ENCODE data around the gene LRRC55. TPM values are rescaled to one million over a fixed set of nuclear protein-coding genes. Genes with fewer than 3 reads are reported as not detected.

LRRC55 gene
- total RNA-seq, 4 donors from 2014 or later, result not detected

DNA sequence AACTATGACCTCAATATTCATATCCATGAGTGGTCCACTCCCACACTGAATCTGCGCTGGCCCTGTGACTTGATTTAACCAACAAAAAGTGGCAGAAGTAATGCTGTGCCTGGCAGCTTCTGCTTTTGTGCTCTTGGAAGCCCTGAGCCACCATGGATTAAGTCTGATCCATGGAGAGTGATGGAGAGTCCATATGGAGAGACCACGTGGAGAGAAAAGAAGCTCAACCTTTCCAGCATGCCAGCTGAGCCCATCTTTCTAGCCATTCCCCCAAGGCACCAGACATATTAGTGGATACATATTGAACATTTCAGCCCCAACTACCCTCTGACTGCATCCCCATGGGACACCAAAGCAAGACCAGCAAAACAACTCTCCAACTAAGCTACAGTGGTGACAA is 16.0 kb downstream of the LRRC55 start:
- Histone ChIP-seq H3K4me1 (peaks cover 0 to 25% (median 3%) of the 10 kb centered on the region in 4 donors), H3K4me3 (no peak overlapping the region), H3K9me3 (no peaks in the 10 kb centered on the region), H3K27ac (no peak overlapping the region), H3K27me3 (no peaks in the 10 kb centered on the region), H3K36me3 (no peaks in the 10 kb centered on the region)
- no peak for DNase-seq (ENCODE audit: low spot score in 2 of 2)
- WGBS, 2 donors, result 88 to 100% methylated on average over 2 of the region's 2 CpGs
- TF ChIP-seq CTCF (IDR thresholded peaks at IDR 0.05), result no peak
- TF ChIP-seq EP300 (IDR thresholded peaks at IDR 0.05), result no peak
- TF ChIP-seq POLR2A (IDR thresholded peaks at IDR 0.05), result no peak

GRCh38 chr11:57199330-57199729 is 17.6 kb downstream of the LRRC55 start:
- Histone ChIP-seq H3K27ac (no peak overlapping the region), H3K9me3 (no peaks in the 10 kb centered on the region), H3K4me1 (peaks cover 0 to 35% (median 5%) of the 10 kb centered on the region in 4 donors), H3K36me3 (no peaks in the 10 kb centered on the region), H3K27me3 (no peaks in the 10 kb centered on the region), H3K4me3 (no peak overlapping the region)
- TF ChIP-seq EP300 (IDR thresholded peaks at IDR 0.05) (no peak), CTCF (IDR thresholded peaks at IDR 0.05) (no peak), POLR2A (IDR thresholded peaks at IDR 0.05) (no peak)
- DNase-seq (ENCODE audit: low spot score in 2 of 2), result no peak
- 88 to 92% methylated on average over 11 of the region's 11 CpGs for WGBS, 2 donors

- Histone ChIP-seq H3K9me3 (no peaks in the 10 kb centered on the region), H3K36me3 (no peaks in the 10 kb centered on the region), H3K4me3 (no peak overlapping the region), H3K27me3 (no peaks in the 10 kb centered on the region), H3K4me1 (peaks cover 0 to 39% (median 5%) of the 10 kb centered on the region in 4 donors), H3K27ac (no peak overlapping the region)
- 31 to 32% methylated on average over 7 of the region's 7 CpGs for WGBS, 2 donors
- TF ChIP-seq POLR2A (IDR thresholded peaks at IDR 0.05), result no peak
- no peak for TF ChIP-seq CTCF (IDR thresholded peaks at IDR 0.05)
- DNase-seq (ENCODE audit: low spot score in 2 of 2), result no peak
Observed at GRCh38 chr11:57200917-57201316, 19.2 kb downstream of the LRRC55 start.

GRCh38 chr11:57202281-57202680 is 20.5 kb downstream of the LRRC55 start:
- no peaks in the 10 kb centered on the region for H3K27me3 ChIP-seq
- peak overlapping the region in 1 of 4 donors; percentile 50 for H3K27ac ChIP-seq
- H3K4me1 ChIP-seq, result peaks cover 0 to 39% (median 5%) of the 10 kb centered on the region in 4 donors
- 70 to 73% methylated on average over 9 to 10 of the region's 10 CpGs for WGBS, 2 donors
- TF ChIP-seq EP300 (IDR thresholded peaks at IDR 0.05) (no peak), POLR2A (IDR thresholded peaks at IDR 0.05) (no peak), CTCF (IDR thresholded peaks at IDR 0.05) (no peak)
- H3K9me3 ChIP-seq, result no peaks in the 10 kb centered on the region
- H3K36me3 ChIP-seq, result no peaks in the 10 kb centered on the region
- DNase-seq (ENCODE audit: low spot score in 2 of 2), result no peak
- no peak overlapping the region for H3K4me3 ChIP-seq

- Histone ChIP-seq H3K36me3 (no peaks in the 10 kb centered on the region), H3K9me3 (no peaks in the 10 kb centered on the region), H3K27ac (no peak overlapping the region), H3K4me3 (no peak overlapping the region), H3K27me3 (no peaks in the 10 kb centered on the region), H3K4me1 (peaks cover 0 to 39% (median 5%) of the 10 kb centered on the region in 4 donors)
- WGBS, 2 donors, result 22% methylated on average over 3 of the region's 3 CpGs
- peak; percentile 25 to 56 for DNase-seq (ENCODE audit: low spot score in 2 of 2)
- no peak for TF ChIP-seq CTCF (IDR thresholded peaks at IDR 0.05)
- peak in 1 of 2 donors; percentile 58 for TF ChIP-seq EP300 (IDR thresholded peaks at IDR 0.05)
- TF ChIP-seq POLR2A (IDR thresholded peaks at IDR 0.05), result no peak
Observed at GRCh38 chr11:57203359-57203758, 21.6 kb downstream of the LRRC55 start.
